A673 (cell line): ENCODE results near the gene CBLN1.

ENCODE experiments used
- EZH2 ChIP-seq: fragments of 200-600 bp; sonication (generic); IDR thresholded peaks from 2 replicates; pipeline ENCODE4 v1.6.1; 2017; ENCODE audit warnings: borderline replicate concordance, low read depth, mild to moderate bottlenecking, mixed read lengths, antibody characterized with exemption, low read length; ENCODE audit not compliant: poor library complexity, severe bottlenecking
- TF ChIP-seq, protein P1 (sequence below): fragments of 300-800, 200-600 bp; sonication (generic); conservative IDR thresholded peaks from 2 replicates; pipeline ENCODE4 v1.5.1; 2017; ENCODE audit warnings: low read depth, mild to moderate bottlenecking, antibody characterized with exemption, low read length, moderate library complexity, mixed read lengths

DNA sequence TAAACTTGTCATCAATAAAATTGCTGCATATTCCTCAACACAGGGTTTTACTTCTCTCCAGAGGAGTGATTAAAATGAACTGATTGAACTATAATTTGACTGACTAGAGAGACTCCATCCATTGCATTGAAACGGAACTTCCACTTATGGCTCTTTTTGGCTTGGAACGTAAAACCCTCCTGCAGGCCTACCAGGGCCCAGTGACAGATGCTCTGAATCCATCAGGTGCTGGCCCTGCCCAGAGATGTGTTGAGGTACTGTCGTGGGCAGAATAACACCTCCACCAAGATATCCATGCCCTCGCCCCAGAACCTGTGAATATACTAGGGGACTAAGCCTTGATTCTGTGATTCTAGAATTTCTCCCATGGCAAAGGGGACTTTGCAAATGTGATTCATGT is 45.4 kb downstream of the CBLN1 start:
- TF ChIP-seq, protein P1, sequence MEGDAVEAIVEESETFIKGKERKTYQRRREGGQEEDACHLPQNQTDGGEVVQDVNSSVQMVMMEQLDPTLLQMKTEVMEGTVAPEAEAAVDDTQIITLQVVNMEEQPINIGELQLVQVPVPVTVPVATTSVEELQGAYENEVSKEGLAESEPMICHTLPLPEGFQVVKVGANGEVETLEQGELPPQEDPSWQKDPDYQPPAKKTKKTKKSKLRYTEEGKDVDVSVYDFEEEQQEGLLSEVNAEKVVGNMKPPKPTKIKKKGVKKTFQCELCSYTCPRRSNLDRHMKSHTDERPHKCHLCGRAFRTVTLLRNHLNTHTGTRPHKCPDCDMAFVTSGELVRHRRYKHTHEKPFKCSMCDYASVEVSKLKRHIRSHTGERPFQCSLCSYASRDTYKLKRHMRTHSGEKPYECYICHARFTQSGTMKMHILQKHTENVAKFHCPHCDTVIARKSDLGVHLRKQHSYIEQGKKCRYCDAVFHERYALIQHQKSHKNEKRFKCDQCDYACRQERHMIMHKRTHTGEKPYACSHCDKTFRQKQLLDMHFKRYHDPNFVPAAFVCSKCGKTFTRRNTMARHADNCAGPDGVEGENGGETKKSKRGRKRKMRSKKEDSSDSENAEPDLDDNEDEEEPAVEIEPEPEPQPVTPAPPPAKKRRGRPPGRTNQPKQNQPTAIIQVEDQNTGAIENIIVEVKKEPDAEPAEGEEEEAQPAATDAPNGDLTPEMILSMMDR, result no peak
- no peak for TF ChIP-seq EZH2
